Kidney (tissue), 14 donors: Measurements from ENCODE around the gene TTC13. TPM values are rescaled to one million over a fixed set of nuclear protein-coding genes. Genes with fewer than 3 reads are reported as not detected.

Experiments used
- DNase-seq, 5 donors: peaks; one replicate each; pipeline ENCODE4 v3.0.0-alpha.2; 2013 to 2020
- FAIRE-seq: peaks from 2 replicates; lab custom pipeline; 2012; peaks lifted over from hg19 to GRCh38; lab: Jason Lieb, UNC
- H3K27ac ChIP-seq, 2 donors: one replicate each; pipeline ENCODE4 v1.7.0; 2013; ENCODE audit warnings: low read depth in 2 of 2, low read length in 2 of 2, inconsistent platforms in 1 of 2
- H3K27me3 ChIP-seq: one replicate; pipeline ENCODE4 v1.7.1; 2013; ENCODE audit warnings: low read length, inconsistent platforms; ENCODE audit not compliant: control insufficient read depth, insufficient read depth
- H3K36me3 ChIP-seq, 3 donors: one replicate each; pipeline versions ENCODE4 v1.7.0 to v1.7.1; 2013; ENCODE audit warnings: low read length in 3 of 3, control low read depth in 1 of 3, inconsistent platforms in 1 of 3; ENCODE audit not compliant: insufficient read depth in 3 of 3, control insufficient read depth in 2 of 3
- H3K4me1 ChIP-seq, 3 donors: one replicate each; pipeline versions ENCODE4 v1.7.0 to v1.7.1; 2013; ENCODE audit warnings: low read length in 3 of 3, inconsistent platforms in 1 of 3, low read depth in 1 of 3; ENCODE audit not compliant: control insufficient read depth in 2 of 3, insufficient read depth in 2 of 3
- H3K4me3 ChIP-seq, 3 donors: one replicate each; pipeline versions ENCODE4 v1.7.0 to v1.8.1; 2013; ENCODE audit warnings: low read length in 3 of 3, control low read depth in 1 of 3, inconsistent platforms in 1 of 3
- H3K9ac ChIP-seq, 3 donors: one replicate each; pipeline versions ENCODE4 v1.7.0 to v1.7.1; 2013; ENCODE audit warnings: low read length in 3 of 3, control low read depth in 1 of 3, inconsistent platforms in 1 of 3
- H3K9me3 ChIP-seq, 3 donors: one replicate each; pipeline versions ENCODE4 v1.7.0 to v1.7.1; 2013; ENCODE audit warnings: low read length in 3 of 3, control low read depth in 1 of 3, inconsistent platforms in 1 of 3; ENCODE audit not compliant: control insufficient read depth in 2 of 3, insufficient read depth in 1 of 3
- CTCF ChIP-seq: IDR thresholded peaks from 3 replicates; pipeline ENCODE4 v1.5.1; 2012; ENCODE audit warnings: mild to moderate bottlenecking, moderate library complexity, borderline replicate concordance; ENCODE audit not compliant: insufficient read depth; ENCODE audit errors: extremely low read depth
- intact Hi-C: fragments of 100-400 bp; cut with DNase I; formaldehyde crosslinking; loops from one replicate; pipeline ENCODE4 v1.11.1; 2022
- polyA plus RNA-seq: library from polyadenylated mRNA; stranded (reverse); fragments of 350-450 nt; fragmentation: Illumina TruSeq; extraction: RNeasy Lipid Tissue Mini Kit (QIAGEN cat#74804); gene quantifications from one replicate; pipeline ENCODE4 v1.2.3, GENCODE V29; 2014; ENCODE audit warnings: low read depth, low replicate concordance; ENCODE audit not compliant: insufficient read depth
- total RNA-seq: library from RNA; stranded (reverse); fragmentation: NEBNext Ultra II Directional; extraction: Animal tissue kit (Norgen Biotek cat#: 25700); gene quantifications from one replicate; pipeline ENCODE4 v1.2.1, GENCODE V29; 2021
- donor health status: control.
- donor health status: control.
- donor health status: control.
- donor health status: control.
- donor health status: control.
- donor health status: DM: yes; HTN: yes; CAD: no.
- donor health status: Normal renal cell carcinoma (clear cell type).

The TTC13 gene
- total and polyA plus RNA-seq, 2 donors from 2014 or later = 4.2 to 15.6 TPM

DNA sequence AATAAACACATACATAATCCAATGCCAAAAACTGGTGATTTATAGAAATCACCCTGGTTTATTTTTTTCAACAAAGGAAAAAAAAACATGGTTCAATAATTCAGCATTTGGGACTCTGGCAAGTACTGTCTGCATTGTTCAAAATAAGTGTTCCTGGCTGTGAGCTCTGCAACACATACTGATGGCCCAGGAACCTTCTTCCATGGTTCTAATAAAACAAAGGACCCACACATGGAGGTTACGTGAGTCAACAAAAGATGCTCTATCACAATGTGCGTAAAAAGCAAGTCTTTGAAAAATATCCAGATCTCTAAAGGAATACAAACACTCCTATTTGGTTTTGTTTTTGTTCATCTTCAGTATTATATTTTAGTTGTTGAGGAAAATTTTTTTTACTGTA is 72.4 kb downstream of the TTC13 start:
- peaks cover 0 to 2% (median 0%) of the 10 kb centered on the region in 3 donors for H3K36me3 ChIP-seq
- no peak overlapping the region for H3K9ac ChIP-seq
- intact Hi-C loops = no loop called here
- no peaks in the 10 kb centered on the region for H3K9me3 ChIP-seq
- no peak overlapping the region for H3K27ac ChIP-seq
- H3K4me1 ChIP-seq = peaks cover 0 to 4% (median 0%) of the 10 kb centered on the region in 3 donors
- H3K27me3 ChIP-seq = no peaks in the 10 kb centered on the region
- DNase-seq (no peak), FAIRE-seq (no peak)
- TF ChIP-seq CTCF = no peak
- H3K4me3 ChIP-seq = no peak overlapping the region

DNA sequence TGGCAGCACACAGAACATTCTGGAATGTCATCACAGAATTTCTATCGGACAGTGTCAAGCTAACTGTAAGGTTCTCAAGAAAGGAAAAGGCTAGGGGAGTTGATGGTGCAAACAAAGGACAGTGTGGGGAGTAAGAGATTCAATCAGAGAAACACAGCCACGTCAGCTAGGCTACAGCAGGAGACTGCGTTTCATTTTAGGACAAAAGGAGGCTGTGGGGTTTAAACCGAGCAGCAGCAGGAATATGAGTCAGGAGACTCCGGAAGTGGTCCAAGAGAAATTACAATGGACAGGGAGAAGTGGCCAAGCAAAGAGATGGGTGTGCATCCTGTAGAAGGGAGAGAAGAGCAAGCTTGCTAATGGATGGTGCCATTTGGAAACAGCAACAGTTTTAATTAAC is 72.9 kb downstream of the TTC13 start:
- H3K9me3 ChIP-seq = no peaks in the 10 kb centered on the region
- DNase-seq (no peak), FAIRE-seq (no peak)
- H3K9ac ChIP-seq = no peak overlapping the region
- peaks cover 0 to 2% (median 0%) of the 10 kb centered on the region in 3 donors for H3K36me3 ChIP-seq
- no peak for TF ChIP-seq CTCF
- intact Hi-C loops = no loop called here
- no peaks in the 10 kb centered on the region for H3K27me3 ChIP-seq
- H3K27ac ChIP-seq = no peak overlapping the region
- H3K4me1 ChIP-seq = peaks cover 0 to 4% (median 0%) of the 10 kb centered on the region in 3 donors
- peak overlapping the region in 1 of 3 donors; percentile 14 for H3K4me3 ChIP-seq

- no peaks in the 10 kb centered on the region for H3K9me3 ChIP-seq
- no peak overlapping the region for H3K4me3 ChIP-seq
- no peaks in the 10 kb centered on the region for H3K27me3 ChIP-seq
- H3K9ac ChIP-seq = no peak overlapping the region
- peaks cover 0 to 1% (median 0%) of the 10 kb centered on the region in 3 donors for H3K36me3 ChIP-seq
- intact Hi-C loops = no loop called here
- no peak for TF ChIP-seq CTCF
- DNase-seq = no peak
- H3K27ac ChIP-seq = no peak overlapping the region
- peaks cover 0 to 4% (median 0%) of the 10 kb centered on the region in 3 donors for H3K4me1 ChIP-seq
- no peak for FAIRE-seq
Observed at GRCh38 chr1:230902349-230902923, 76.2 kb downstream of the TTC13 start.
